ENCODE results near the gene CSF1. TPM values are rescaled to one million over a fixed set of nuclear protein-coding genes. Genes with fewer than 3 reads are reported as not detected.
A peak's percentile ranks its signal among the peaks of the same experiment; 100 is the strongest.

CSF1 gene
- total and polyA plus RNA-seq, 2 of the 13 experiments (the other 11 are each of a cell fraction or from before 2014, with no cell fraction given), result 4.6 to 13.3 TPM

GRCh38 chr1:109885589-109885988 lies 25.1 kb upstream of the CSF1 start:
- FAIRE-seq (peak; percentile 23), ATAC-seq (no peak; the same call in 2 of the 3 replicates), DNase-seq (ENCODE audit: low spot score) (no peak)
- Histone ChIP-seq H3K4me1 (ENCODE audit: insufficient read depth, low read length) (peaks cover 73% of the 10 kb centered on the region), H3K79me2 (ENCODE audit: insufficient read depth, low read length) (no peaks in the 10 kb centered on the region), H3K9ac (ENCODE audit: insufficient read depth, low read depth, low read length) (no peak overlapping the region), H3K27ac (ENCODE audit: extremely low read length, insufficient read depth, low read length) (no peak overlapping the region), H4K20me1 (ENCODE audit: insufficient read depth, low read length) (no peaks in the 10 kb centered on the region), H3K4me3 (replicated peaks in 1 of 3; ENCODE audit: insufficient read depth in 1 of 3, low read depth in 2 of 3, low read length in 3 of 3) (no peak overlapping the region), H3K27me3 (ENCODE audit: control insufficient read depth in 1 of 2, insufficient read depth in 2 of 2, low read length in 2 of 2) (peaks cover 0 to 4% of the 10 kb centered on the region in 2 experiments; a peak in 2 of 5 replicates), H3K36me3 (replicated peaks in 1 of 2; ENCODE audit: control insufficient read depth in 1 of 2, insufficient read depth in 2 of 2, low read length in 2 of 2) (no peaks in the 10 kb centered on the region), H2AFZ (ENCODE audit: low read length) (no peak overlapping the region), H3K4me2 (ENCODE audit: low read depth, low read length) (peak overlapping the region; percentile 0; the same call in 1 of the 2 replicates), H3K9me3 (ENCODE audit: low read length) (no peaks in the 10 kb centered on the region)
- BruUV-seq (replicated peaks), result no TSS peak
- intact Hi-C loops (cut with micrococcal nuclease; ENCODE audit: unreplicated experiment), result no loop called here
- POLR2A ChIA-PET, result no interaction called here
- 50% methylated on average over 2 of the region's 3 CpGs for WGBS (ENCODE audit: low lambda C conversion rate)
- CTCF ChIA-PET (ENCODE audit: low intra/inter-chr PET ratio, low total read pairs), result no interaction called here
- in situ Hi-C loops (cut with HindIII; ENCODE audit: extremely low pct_ligation_motif_present, low pct_unique_long_range_greater_than_20kb), result no loop called here
- TF ChIP-seq ZNF136 (CRISPR knock-in tag; IDR thresholded peaks at IDR 0.05; ENCODE audit: low read depth) (no peak), ZSCAN21 (CRISPR knock-in tag; IDR thresholded peaks at IDR 0.05; ENCODE audit: borderline replicate concordance) (0 out of 2 replicates have a peak, but pooled peaks have one; percentile 17), SP5 (CRISPR knock-in tag; IDR thresholded peaks at IDR 0.05; ENCODE audit: borderline replicate concordance, low read depth) (no peak), FOSL2 (CRISPR knock-in tag; IDR thresholded peaks at IDR 0.05) (peak; percentile 10; the same call in 1 of the 2 replicates), ZFP36 (IDR thresholded peaks at IDR 0.05; ENCODE audit: borderline replicate concordance, low read depth, low read length, partially characterized antibody) (no peak), TFAP4 (IDR thresholded peaks at IDR 0.05; ENCODE audit: borderline replicate concordance, low read depth) (peak; percentile 58; the same call in 1 of the 2 replicates), TRIM22 (IDR thresholded peaks at IDR 0.05) (no peak), CEBPG (CRISPR knock-in tag; IDR thresholded peaks at IDR 0.05) (peak; percentile 81), RFX5 (IDR thresholded peaks at IDR 0.05; ENCODE audit: low read depth, low read length) (no peak), ZNF607 (CRISPR knock-in tag; IDR thresholded peaks at IDR 0.05; ENCODE audit: borderline replicate concordance) (no peak), POLR2A (IDR thresholded peaks at IDR 0.05; ENCODE audit: insufficient read depth in 1 of 2, low read depth in 2 of 2, low read length in 2 of 2) (no peak), LCORL (IDR thresholded peaks at IDR 0.05) (no peak), LCORL (CRISPR knock-in tag; IDR thresholded peaks at IDR 0.05) (0 out of 2 replicates have a peak, but pooled peaks have one; percentile 29), SSRP1 (CRISPR knock-in tag; IDR thresholded peaks at IDR 0.05) (no peak), TBX2 (CRISPR knock-in tag; IDR thresholded peaks at IDR 0.05; ENCODE audit: borderline replicate concordance) (no peak), RAD51 (IDR thresholded peaks at IDR 0.05; ENCODE audit: borderline replicate concordance) (no peak), ZNF644 (CRISPR knock-in tag; IDR thresholded peaks at IDR 0.05; ENCODE audit: low read depth) (0 out of 2 replicates have a peak, but pooled peaks have one; percentile 38), GMEB1 (CRISPR knock-in tag; IDR thresholded peaks at IDR 0.05; ENCODE audit: borderline replicate concordance) (no peak), ZNF713 (CRISPR knock-in tag; IDR thresholded peaks at IDR 0.05) (no peak), MED13 (CRISPR knock-in tag; IDR thresholded peaks at IDR 0.05) (no peak), IRX3 (CRISPR knock-in tag; IDR thresholded peaks at IDR 0.05; ENCODE audit: borderline replicate concordance, low read depth) (no peak), DNMT1 (CRISPR knock-in tag; IDR thresholded peaks at IDR 0.05) (no peak), EP300 (IDR thresholded peaks at IDR 0.05; ENCODE audit: low read depth in 2 of 2, low read length in 2 of 2) (0 out of 4 replicates have a peak, but pooled peaks of 1 of the 2 experiments have one; percentile 12), EP300 (CRISPR knock-in tag; IDR thresholded peaks at IDR 0.05; ENCODE audit: borderline replicate concordance) (no peak), ZNF891 (CRISPR knock-in tag; IDR thresholded peaks at IDR 0.05) (no peak), ZNF160 (CRISPR knock-in tag; IDR thresholded peaks at IDR 0.05) (no peak)

Data from HepG2 (cell line).